GM12801 (cell line): Measurements from ENCODE around the gene TAPBPL.

Source experiments
- CTCF ChIP-seq: IDR thresholded peaks from one replicate; pipeline ENCODE4 v1.5.1; 2011; ENCODE audit warnings: control low read depth; ENCODE audit not compliant: insufficient read length; ENCODE audit errors: extremely low read depth

Gene TAPBPL

GRCh38 chr12:6442836-6443235 lies 9.0 kb upstream of the TAPBPL start:
- TF ChIP-seq CTCF: no peak

GRCh38 chr12:6443361-6443983 lies 8.4 kb upstream of the TAPBPL start:
- TF ChIP-seq CTCF: no peak

GRCh38 chr12:6444031-6444430 lies 7.8 kb upstream of the TAPBPL start:
- TF ChIP-seq CTCF: no peak

GRCh38 chr12:6444704-6445688 lies 6.8 kb upstream of the TAPBPL start, which contains the start of gene CD27:
Gene CD27, plus strand, starts transcription at chr12:6444955. Its CDS starts 141 bp downstream, at chr12:6445096.
- no peak for TF ChIP-seq CTCF

GRCh38 chr12:6450091-6450868 lies 1.6 kb upstream of the TAPBPL start:
- no peak for TF ChIP-seq CTCF

- no peak for TF ChIP-seq CTCF
Measured at GRCh38 chr12:6450869-6451347, 934 bp upstream of the TAPBPL start.
